HG03442 (cell line): ENCODE results near the gene CDK14.
"Not testable (repeated sequence)": the region's sequence is repeated elsewhere in the genome, so short reads cannot be mapped to it uniquely, and the experiment has no call there.

Source experiments
- ATAC-seq: cut with Tn5 transposase; IDR thresholded peaks from one replicate; pipeline ENCODE4 v1.9.1; 2021; ENCODE audit warnings: mild to moderate bottlenecking, moderate library complexity; ENCODE audit not compliant: unreplicated experiment

The CDK14 gene

DNA sequence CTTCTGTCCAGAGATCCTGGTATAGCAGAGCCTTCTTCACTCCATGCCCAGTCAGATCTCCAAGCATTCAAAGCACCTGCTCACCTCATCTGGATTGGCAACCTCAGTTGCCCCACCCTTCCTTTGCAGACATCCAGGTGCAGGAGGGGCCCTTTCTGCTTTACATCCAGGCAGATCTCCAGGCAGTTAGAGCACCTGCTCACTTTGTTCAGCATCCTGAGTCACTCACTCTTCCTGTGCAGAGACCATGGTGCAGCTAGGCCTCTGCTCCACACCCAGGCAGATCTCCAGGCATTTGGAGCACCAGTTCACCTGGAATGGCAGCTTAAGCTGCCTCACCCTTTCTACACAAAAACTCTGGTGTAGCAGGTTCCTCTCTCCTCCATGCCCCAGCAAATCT is 153.1 kb downstream of the CDK14 start:
- no peak for ATAC-seq

DNA sequence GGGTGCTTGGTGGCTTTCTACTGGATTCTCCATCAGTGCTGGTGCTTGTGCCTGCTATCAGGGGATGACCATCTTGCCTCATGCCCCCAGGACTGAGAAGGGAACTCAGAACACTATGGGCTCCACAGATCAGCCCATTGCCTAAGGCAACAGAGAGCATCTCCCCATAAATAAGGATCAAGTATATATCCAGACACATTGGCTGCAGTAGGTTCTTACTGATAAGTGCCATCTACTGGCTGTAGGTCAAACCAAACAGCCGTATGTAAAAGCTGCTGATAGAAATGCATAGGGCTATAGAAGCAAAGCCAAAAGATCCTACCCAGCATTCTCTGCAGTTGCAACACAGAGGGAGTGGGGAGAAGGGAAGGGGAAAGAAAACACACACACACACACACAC is 153.7 kb downstream of the CDK14 start:
- ATAC-seq: peak; percentile 78

DNA sequence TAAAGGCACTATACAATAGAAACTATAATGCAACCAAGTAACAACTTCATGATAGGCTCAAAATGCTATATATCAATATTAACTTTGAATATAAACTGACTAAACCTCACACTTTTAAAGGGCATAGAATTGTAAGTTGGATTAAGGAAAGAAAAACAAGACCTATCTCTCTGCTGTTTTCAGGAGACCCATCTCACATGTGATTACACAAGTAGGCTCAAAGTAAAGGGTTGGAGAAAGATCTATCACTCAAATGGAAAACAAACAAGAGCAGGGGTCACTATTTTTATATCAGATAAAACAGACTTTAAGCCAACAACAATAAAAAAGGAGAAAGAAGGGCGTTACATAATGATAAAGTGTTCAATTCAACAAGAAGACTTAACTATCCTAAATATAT is 155.5 kb downstream of the CDK14 start:
- no peak for ATAC-seq

DNA sequence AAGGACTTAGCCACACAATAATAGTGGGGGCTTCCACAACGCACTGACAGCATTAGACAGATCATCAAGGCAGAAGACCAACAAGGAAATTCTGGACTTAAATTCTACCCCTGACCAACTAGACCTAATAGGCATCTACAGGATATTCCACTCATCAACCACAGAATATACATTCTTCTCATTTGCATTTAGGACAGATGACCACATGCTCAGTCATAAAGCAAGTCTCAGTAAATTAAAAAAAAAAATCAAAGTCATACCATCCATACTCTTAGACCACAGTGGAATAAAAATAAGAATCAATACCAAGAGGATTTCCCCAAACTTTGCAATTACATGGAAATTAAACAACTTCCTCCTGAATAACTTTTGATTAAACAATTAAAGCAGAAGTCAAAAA is 155.9 kb downstream of the CDK14 start:
- peak; percentile 62 for ATAC-seq

DNA sequence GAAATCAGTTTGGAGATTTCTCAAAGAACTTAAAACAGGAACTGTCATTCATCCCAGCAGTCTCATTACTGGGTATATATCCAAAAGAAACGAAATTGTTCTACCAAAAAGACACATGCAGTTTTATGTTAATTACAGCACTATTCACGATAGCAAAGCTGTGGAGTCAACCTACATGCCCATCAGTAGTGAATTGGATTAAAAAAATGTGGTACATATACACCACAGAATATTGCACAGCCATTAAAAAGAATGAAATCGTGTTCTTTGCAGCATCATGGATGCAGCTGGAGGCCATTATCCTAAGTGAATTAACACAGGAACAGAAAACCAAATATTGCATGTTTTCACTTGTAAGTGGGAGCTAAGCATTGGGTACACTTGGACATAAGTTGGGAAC is 158.9 kb downstream of the CDK14 start:
- ATAC-seq: no peak

DNA sequence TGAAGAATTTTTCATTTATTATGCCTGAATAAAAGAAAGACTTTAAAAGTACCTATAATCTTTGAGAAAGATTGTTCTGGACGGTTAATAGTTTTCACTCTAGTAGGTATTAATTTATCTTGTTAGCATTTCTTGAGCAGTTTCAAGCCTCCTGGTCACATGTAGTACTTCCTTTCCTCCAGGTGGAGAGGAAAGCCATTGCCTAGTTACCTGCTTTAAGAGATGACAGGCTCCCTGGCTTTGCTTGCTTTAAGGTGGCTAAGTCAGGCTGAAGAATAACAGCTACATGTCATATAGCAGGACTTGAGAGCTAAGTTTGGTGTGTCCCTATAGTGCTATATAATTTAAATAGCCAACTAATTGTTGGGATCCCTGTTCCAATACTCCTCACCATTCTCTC is 160.2 kb downstream of the CDK14 start:
- ATAC-seq: no peak

DNA sequence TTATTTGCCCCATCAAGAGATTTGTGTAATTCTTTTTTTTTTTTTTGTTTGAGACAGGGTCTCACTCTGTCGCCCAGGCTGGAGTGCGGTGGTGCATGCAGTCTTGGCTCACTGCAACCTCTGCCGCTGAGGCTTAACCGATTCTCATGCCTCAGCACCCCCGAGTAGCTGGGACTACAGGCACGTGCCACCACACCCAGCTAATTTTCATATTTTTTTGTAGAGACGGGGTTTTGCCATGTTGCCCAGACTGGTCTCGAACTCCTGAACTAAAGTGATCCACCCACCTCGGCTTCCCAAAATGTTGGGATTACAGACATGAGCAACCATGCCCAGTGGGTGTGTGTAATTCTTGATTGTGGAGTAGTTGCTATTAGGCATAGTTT is 161.4 kb downstream of the CDK14 start:
- ATAC-seq: not testable (repeated sequence)

DNA sequence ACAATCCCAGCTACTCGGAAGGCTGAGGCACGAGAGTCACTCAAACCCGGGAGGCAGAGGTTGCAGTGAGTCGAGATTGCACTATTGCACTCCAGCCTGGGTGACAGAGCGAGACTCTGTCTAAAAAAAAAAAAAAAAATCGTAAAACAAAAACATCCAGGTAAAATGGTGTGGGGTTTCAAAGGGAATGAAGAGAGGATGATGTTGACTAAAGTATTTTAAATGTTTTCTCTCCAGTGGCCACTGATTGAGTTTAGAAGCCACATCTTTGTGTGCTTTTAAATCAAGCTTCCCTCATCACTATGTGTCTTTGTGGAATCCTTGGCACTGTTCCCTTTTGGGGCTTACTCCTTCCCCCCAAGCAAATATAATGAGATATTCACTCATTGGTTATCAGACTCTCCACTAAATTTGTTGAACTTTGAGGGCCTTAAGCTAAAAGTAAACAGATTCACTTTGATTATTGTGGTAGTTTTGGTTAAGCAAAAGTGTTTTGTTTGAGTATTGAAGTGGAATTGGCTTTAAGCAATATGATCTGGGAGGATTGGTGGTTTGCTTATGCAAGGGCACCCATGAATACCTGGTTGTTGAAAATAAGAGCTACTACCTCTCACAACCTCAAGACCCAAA is 162.9 kb downstream of the CDK14 start:
- ATAC-seq: no peak

DNA sequence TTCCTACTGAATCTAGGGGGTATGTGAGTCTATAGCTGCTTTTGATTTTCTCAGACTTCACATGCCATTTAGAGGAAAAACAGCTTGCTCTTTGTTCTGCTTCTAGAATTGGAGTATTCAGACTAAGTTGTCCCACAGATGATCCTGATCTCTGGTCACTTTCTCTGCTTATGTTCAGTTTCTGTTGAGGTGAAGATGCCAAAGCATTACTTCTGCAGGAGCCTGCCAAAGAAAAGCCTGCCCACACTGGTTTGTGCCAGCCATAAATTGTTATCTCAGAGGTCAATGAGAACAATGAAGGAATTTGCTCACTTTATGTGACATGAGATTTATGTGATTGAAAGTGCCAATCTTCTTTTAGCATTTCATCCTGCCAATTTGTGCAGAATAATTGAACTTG is 163.6 kb downstream of the CDK14 start:
- ATAC-seq: no peak

DNA sequence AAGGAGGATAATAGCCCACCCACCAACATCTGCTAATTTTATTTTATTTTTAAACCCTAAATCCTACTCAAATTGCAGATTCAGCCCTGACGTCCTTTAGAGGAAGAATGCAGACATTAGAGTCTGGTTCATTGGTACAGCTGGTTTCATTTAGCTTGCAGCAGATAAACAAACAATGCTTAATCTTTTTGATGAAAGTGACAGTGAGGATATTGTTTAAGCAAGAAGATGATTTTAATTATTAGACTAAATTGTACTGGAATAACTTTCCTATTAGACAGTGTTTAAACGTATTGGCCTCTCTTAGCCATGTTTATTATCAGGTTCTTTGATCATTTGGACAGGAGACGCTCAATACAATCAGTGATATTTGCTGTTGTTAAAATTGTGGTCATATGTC is 164.8 kb downstream of the CDK14 start:
- ATAC-seq: no peak

DNA sequence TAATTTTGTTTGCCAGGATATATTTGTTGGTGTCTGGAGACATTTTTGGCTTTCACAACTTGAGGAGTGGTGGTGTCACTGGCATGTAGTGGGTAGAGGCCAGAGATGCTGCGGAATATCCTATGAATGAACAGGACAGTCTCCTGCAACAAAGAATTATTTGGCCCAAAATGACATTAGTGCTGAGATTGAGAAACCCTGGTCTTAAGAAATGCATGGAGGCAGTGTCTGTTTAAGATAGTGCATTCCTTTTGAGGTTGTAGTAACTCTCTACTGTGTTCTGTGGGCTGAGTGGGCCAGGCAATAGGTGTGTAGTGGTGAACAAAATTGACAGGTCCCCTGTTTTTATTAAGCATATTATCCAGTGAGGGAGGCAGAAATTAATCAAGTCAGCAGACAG is 165.5 kb downstream of the CDK14 start:
- ATAC-seq: no peak

DNA sequence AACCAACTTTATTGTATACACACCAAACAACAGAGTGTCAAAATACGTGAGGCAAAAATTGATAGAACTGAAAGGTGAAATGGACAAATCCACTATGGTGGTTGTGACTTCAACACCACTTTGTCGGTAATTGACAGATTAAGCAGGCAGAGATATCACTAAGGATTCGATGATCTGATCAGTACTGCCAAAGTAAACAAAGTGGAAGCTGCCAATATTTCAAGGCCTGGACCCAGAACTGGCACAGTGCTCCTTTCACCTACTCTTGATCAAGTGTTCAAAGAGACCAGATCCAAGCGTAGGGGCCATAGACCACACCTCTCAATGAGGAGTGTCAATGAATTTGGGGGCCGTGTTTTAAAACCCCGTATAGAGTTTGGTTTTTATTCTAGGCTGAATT is 167.0 kb downstream of the CDK14 start:
- no peak for ATAC-seq

DNA sequence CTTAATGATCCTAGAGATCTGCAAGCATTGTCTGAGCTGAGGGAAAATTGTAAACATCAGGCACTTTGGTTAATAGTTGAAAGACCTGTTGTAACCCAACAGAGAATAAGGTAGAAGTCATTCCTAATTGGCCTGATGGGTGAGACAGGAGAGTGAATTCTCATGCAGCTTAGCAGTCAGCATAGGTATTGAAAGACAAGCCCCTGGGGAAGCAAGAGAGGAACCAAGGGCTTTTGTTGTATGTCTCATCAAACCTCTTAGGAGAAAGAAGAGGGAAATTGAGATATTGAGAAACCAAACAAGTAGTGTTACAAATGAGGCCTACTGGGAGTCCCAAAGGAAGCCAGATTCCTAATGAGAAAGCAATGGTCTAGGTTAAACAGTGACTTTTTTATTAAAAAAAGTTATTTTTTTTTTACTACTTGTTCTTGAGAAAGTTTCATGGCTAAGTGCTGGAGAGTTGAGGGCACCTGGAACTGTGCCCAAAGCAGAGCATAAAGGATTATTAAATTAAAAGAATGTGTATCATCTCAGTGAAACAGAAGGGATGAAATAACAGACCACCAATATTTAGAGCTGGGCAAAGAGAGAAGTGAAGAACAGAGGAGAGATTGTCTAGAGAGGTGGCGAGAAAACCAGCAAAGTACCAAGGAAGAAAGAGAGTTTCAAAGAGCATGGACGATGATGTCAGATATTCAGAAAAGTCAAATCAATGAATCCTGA is 168.9 kb downstream of the CDK14 start:
- no peak for ATAC-seq

DNA sequence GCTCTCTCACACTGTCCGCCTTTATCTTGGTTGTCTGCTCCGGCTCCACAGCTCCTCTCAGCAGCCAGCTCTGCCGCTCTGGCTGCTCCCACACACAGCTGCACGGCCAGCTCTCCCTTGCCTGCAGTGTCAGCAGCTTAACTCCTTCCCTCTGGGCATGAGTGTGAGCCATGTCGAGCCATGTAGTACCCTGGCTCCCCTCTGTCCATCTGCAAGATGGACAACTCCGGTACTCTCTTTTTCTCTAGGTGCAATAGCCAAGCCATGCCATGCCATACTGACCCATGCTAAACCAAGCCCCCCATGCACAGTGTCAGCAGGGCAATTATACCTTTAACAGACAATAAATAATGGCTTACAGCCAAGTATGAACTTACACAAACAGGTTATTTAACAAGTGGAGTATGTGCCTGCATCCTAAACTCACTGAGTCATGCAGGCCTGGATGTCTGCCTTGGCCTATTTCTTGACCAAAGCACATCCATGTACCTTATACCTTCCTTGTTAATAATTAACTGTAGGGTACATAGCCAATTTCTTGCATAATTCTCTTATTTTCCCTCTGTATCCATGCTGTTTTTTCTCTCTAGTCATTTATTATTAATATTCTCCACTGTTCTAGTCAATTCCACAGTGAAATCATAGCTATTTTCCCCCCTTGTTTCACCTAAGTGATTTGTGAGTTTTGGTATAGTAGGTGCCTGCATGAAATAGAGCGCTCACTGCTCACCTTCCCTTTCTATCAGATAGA is 170.9 kb downstream of the CDK14 start:
- ATAC-seq: no peak

DNA sequence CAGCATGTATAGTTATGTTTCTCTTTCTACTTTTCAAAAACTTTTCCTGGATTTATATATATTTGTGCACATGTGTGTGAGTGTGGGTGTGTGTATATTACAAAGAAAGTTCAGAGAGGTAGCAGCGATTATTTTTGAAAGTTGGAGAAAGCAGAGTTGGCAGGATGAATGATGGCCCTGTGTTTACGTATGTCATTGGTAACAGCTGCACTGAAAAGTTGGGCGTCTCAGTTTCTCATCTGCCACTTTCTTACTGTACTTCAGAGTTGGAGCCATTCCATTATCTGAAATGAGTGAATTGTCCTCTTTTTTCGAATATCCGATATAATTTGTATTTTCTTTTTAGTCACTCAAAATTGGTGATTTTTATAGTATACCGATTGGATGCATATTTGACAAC is 172.2 kb downstream of the CDK14 start:
- ATAC-seq: no peak

DNA sequence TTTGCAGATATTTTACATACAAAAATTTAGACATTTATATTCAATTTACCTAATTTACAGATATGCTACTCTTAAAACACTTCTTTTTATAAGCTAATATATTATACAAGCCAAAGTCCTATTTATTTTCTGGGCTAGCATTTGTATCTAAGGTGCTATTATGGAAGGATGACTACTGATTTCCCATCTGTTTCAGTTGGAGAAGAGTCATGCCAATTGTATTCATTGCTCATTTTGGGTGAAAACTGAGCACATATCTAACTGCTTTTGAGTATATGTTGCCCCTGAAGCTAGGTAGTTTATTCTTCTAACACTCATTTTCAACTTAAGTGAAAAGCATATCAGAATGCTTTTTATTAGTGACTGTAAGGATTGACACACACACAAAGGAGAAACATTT is 172.9 kb downstream of the CDK14 start:
- ATAC-seq: no peak

DNA sequence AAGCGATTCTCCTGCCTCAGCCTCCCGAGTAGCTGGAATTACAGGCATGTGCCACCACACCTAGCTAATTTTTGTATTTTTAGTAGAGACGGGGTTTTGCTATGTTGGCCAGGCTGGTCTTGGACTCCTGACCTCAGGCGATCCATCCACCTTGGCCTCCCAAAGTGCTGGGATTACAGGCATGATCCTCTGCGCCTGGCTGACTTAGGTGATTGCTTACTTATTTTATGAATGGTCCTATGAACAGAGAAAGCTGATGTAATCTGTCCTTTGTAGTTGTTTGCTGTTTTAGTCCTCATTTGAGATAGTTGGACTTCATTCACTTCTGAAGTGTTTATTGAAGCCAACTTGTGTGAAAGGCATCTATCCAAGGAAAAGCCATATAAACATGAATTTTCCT is 173.4 kb downstream of the CDK14 start:
- ATAC-seq: not testable (repeated sequence)

DNA sequence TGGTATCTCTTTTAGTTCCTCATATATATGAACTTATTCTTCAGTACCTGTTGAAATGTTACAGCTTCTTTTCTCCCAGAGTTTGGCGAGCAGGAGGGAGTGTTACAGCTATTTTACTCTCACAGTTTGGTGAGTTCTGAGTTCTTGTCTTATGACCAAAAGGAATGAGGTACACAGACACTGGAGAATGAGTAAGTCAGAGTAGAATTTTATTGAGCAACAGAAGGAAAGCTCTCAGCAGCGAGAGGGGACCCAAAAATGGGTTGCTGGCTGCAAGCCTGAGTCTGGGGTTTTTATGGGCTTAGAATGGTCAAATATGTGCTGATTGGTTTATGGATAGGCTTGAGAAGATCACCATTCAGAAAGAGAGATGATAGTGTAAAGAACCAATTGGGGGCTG is 175.2 kb downstream of the CDK14 start:
- ATAC-seq: no peak

DNA sequence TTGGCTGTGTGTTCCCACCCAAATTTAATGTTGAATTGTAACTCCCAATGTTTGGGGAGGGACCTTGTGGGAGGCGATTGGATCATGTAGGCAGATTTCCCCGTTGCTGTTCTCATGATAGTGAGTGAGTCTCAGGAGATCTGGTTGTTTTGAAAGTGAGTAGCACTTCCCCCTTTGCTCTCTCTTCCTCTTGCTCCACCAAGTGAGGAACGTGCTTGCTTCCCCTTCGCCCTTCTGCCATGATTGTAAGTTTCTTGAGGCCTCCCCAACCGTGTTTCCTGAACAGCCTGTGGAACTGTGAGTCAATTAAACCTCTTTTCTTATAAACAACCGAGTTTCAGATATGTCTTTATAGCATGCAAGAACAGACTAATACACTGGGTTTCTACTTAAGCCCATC is 176.3 kb downstream of the CDK14 start:
- no peak for ATAC-seq

DNA sequence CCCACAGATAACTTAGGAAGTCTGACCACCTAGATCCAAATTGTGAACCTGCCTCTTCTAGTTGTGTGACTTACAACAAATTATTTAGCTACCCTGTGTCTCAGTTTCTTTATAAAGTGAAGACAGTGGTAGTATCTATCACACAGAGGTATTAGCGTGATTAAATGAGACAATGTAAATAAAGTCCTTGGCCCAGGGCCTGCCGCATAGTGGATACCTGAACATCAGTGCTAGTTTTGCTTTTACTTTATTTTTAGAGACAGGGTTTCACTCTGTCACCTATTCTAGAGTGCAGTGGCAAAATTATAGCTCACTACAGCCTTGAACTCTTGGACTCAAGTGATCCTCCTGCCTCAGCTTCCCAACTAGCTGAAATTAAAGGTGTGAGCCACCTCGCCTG is 177.1 kb downstream of the CDK14 start:
- peak; percentile 30 for ATAC-seq

DNA sequence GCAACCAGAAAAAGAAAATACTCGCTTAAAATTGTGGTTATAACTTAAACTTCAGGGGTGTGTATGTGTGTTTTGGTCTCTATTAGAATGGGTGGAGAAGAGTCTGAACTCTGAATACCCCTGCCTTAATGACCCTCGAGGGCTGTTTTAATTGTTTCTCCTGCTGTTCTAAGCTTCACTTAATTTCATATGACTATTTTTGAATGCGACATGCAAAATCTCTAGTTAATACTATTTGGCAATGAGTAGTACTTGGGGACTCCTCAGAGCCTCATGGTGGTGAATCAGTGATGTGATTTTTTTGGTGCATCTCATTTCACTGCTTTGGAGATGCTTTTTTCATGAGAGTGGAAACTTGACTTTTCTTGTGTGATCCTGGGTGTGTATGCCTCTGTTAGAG is 178.6 kb downstream of the CDK14 start:
- no peak for ATAC-seq

DNA sequence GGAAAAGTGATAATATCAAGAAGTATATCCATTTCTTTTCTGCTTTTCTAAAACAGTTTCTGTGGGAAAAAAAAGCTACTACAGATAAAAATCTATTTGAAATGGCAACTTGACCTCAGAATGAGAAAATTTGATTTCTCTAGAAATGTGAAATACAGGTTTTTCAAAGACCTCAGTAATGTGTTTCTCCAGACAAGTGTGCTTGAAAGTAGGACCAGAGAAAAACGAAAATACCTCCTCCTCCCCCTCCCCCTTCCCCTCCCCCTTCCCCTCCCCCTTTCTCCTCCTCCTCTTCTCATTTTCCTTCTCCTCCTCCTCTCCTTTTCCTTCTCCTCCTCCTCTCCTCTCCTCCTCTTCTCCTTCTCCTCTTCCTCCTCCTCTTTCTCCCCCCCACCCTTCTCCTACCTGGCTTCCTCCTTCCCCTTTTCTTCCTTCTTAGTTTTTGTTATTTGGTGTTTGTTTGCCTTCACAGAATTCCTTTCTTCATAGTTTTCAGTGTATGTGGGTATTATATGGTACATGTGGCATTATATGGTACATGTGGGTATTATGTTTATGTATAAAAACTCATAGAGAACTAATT is 179.4 kb downstream of the CDK14 start:
- no peak for ATAC-seq
